NCI-H748 (cell line): ENCODE data around the gene CBLL1.

ENCODE experiments used
- DNase-seq: peaks from one replicate; lab custom pipeline; 2025; ENCODE audit not compliant: unreplicated experiment; lab: John Stamatoyannopoulos, UW

The CBLL1 gene

DNA sequence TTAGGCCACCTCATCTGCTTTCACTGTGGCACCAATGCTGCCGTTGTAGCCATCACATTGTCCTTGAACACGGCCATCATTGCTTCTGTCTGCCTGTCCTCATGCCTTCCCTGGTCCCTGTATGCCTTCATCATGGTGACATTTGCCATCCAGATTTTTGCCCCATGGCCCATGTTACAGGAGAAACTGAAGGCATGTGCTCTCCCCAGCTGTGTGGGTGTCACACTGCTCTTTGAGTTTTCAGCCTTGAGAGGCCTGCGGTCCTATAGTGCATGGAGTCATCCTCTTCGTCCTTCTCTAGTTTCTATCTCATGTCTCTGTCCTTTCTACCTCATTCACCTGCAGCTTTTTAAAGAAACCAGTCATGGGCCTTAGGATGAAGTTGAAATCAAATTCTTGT lies 65.2 kb downstream of the CBLL1 start:
- DNase-seq: no peak

- DNase-seq: no peak
These were observed 66.7 kb downstream of the CBLL1 start for GRCh38 chr7:107810626-107811025.
